Measurements from ENCODE around the gene BRD8. TPM values are rescaled to one million over a fixed set of nuclear protein-coding genes. Genes with fewer than 3 reads are reported as not detected.

Gene BRD8
- total RNA-seq, 1 donor from 2014 or later: 62.3 TPM

DNA sequence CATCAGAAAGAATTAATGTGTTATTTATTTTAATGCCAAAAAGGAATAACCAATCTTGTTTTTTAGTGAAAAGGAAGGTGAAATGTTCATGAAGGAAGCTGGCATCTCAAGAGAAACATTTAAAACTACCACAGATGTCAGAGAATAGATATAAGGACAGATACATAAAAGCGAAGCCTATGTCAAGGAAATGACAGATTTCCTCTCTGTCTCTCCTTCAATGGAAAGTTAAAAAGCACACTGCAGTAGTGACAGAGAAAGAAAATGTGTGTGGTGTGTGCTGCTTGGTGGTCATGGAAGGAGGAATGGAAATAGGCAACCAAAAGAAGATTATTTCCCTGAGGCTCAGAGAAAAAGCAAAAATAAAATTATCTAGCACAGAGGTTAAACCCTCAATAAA, 85.4 kb downstream of the BRD8 start:
- Mint-ChIP-seq H3K4me3 (ENCODE audit: unreplicated experiment) (no peak overlapping the region), H3K27ac (ENCODE audit: unreplicated experiment) (no peak overlapping the region), H3K4me1 (ENCODE audit: low read depth, unreplicated experiment) (no peaks in the 10 kb centered on the region), H3K36me3 (ENCODE audit: unreplicated experiment) (peaks cover 9% of the 10 kb centered on the region), H3K27me3 (ENCODE audit: unreplicated experiment) (peaks cover 17% of the 10 kb centered on the region), H3K9me3 (ENCODE audit: unreplicated experiment) (peaks cover 2% of the 10 kb centered on the region)
- TF ChIP-seq, protein P1, sequence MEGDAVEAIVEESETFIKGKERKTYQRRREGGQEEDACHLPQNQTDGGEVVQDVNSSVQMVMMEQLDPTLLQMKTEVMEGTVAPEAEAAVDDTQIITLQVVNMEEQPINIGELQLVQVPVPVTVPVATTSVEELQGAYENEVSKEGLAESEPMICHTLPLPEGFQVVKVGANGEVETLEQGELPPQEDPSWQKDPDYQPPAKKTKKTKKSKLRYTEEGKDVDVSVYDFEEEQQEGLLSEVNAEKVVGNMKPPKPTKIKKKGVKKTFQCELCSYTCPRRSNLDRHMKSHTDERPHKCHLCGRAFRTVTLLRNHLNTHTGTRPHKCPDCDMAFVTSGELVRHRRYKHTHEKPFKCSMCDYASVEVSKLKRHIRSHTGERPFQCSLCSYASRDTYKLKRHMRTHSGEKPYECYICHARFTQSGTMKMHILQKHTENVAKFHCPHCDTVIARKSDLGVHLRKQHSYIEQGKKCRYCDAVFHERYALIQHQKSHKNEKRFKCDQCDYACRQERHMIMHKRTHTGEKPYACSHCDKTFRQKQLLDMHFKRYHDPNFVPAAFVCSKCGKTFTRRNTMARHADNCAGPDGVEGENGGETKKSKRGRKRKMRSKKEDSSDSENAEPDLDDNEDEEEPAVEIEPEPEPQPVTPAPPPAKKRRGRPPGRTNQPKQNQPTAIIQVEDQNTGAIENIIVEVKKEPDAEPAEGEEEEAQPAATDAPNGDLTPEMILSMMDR (IDR thresholded peaks at IDR 0.05; ENCODE audit: partially characterized antibody, unreplicated experiment): no peak
- DNase-seq: no peak

DNA sequence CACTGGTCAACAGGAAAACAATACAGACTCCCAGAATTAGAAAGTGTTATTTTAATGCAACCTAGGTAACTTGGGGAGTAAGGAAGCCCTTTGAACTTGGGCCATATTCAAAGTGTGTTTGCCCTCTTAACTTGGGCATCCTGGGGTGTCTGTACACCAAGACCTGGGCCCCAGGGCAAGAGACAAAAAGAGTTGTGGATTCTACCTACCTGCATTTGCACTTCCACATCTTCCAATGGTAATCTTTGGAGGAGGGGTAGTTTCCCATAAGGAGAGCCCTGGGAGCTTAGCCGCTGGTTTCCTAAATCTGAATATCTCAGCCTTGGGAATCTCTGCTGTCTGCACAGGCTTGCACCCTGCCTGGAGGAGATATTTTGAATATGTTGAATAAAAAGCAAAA, 86.1 kb downstream of the BRD8 start:
- TF ChIP-seq, protein P1 (IDR thresholded peaks at IDR 0.05; ENCODE audit: partially characterized antibody, unreplicated experiment): no peak
- Mint-ChIP-seq H3K27me3 (ENCODE audit: unreplicated experiment) (peaks cover 14% of the 10 kb centered on the region), H3K4me1 (ENCODE audit: low read depth, unreplicated experiment) (no peaks in the 10 kb centered on the region), H3K9me3 (ENCODE audit: unreplicated experiment) (peaks cover 2% of the 10 kb centered on the region), H3K36me3 (ENCODE audit: unreplicated experiment) (peaks cover 7% of the 10 kb centered on the region), H3K27ac (ENCODE audit: unreplicated experiment) (no peak overlapping the region), H3K4me3 (ENCODE audit: unreplicated experiment) (no peak overlapping the region)
- DNase-seq: no peak

GRCh38 chr5:138091685-138092084, 86.7 kb downstream of the BRD8 start:
- Mint-ChIP-seq H3K9me3 (ENCODE audit: unreplicated experiment) (peaks cover 2% of the 10 kb centered on the region), H3K27ac (ENCODE audit: unreplicated experiment) (no peak overlapping the region), H3K36me3 (ENCODE audit: unreplicated experiment) (peaks cover 4% of the 10 kb centered on the region), H3K4me3 (ENCODE audit: unreplicated experiment) (no peak overlapping the region), H3K27me3 (ENCODE audit: unreplicated experiment) (peaks cover 12% of the 10 kb centered on the region), H3K4me1 (ENCODE audit: low read depth, unreplicated experiment) (no peaks in the 10 kb centered on the region)
- TF ChIP-seq, protein P1 (IDR thresholded peaks at IDR 0.05; ENCODE audit: partially characterized antibody, unreplicated experiment): no peak
- DNase-seq: no peak

Other genes with a start within 250 kb of the BRD8 start
- 31.4 TPM for gene FAM13B, start 145.6 kb downstream of the BRD8 start, total RNA-seq (ENCODE audit: unreplicated experiment)
- gene WNT8A, start 94.6 kb downstream of the BRD8 start, total RNA-seq (ENCODE audit: unreplicated experiment): not detected
- 0.71 TPM for gene NME5, start 39.2 kb downstream of the BRD8 start, total RNA-seq (ENCODE audit: unreplicated experiment)
- 8.7 TPM for gene KIF20A, start 482 bp upstream of the BRD8 start, total RNA-seq (ENCODE audit: unreplicated experiment)
- 28.9 TPM for gene CDC23, start 34.7 kb upstream of the BRD8 start, total RNA-seq (ENCODE audit: unreplicated experiment)
- 1.1 TPM for gene GFRA3, start 96.0 kb upstream of the BRD8 start, total RNA-seq (ENCODE audit: unreplicated experiment)
- gene CDC25C, start 153.2 kb upstream of the BRD8 start, total RNA-seq (ENCODE audit: unreplicated experiment): 3.2 TPM
- gene FAM53C, start 159.6 kb upstream of the BRD8 start, total RNA-seq (ENCODE audit: unreplicated experiment): 69.9 TPM
- gene KDM3B, start 174.1 kb upstream of the BRD8 start, total RNA-seq (ENCODE audit: unreplicated experiment): 98.5 TPM

Measured in glutamatergic neuron (in vitro differentiated cells).